ENCODE results near the gene MAPT.
"Not testable (repeated sequence)": the region's sequence is repeated elsewhere in the genome, so short reads cannot be mapped to it uniquely, and the experiment has no call there.

MAPT gene

DNA sequence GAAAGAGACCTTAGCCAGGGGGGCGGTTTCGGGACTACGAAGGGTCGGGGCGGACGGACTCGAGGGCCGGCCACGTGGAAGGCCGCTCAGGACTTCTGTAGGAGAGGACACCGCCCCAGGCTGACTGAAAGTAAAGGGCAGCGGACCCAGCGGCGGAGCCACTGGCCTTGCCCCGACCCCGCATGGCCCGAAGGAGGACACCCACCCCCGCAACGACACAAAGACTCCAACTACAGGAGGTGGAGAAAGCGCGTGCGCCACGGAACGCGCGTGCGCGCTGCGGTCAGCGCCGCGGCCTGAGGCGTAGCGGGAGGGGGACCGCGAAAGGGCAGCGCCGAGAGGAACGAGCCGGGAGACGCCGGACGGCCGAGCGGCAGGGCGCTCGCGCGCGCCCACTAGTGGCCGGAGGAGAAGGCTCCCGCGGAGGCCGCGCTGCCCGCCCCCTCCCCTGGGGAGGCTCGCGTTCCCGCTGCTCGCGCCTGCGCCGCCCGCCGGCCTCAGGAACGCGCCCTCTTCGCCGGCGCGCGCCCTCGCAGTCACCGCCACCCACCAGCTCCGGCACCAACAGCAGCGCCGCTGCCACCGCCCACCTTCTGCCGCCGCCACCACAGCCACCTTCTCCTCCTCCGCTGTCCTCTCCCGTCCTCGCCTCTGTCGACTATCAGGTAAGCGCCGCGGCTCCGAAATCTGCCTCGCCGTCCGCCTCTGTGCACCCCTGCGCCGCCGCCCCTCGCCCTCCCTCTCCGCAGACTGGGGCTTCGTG lies at the start of gene MAPT:
Gene MAPT, plus strand, starts transcription at position 533 of the 763 bp plus-strand sequence. CDS start 67,784 bp downstream, outside the sequence.
- peak; percentile 87 for DNase-seq

DNA sequence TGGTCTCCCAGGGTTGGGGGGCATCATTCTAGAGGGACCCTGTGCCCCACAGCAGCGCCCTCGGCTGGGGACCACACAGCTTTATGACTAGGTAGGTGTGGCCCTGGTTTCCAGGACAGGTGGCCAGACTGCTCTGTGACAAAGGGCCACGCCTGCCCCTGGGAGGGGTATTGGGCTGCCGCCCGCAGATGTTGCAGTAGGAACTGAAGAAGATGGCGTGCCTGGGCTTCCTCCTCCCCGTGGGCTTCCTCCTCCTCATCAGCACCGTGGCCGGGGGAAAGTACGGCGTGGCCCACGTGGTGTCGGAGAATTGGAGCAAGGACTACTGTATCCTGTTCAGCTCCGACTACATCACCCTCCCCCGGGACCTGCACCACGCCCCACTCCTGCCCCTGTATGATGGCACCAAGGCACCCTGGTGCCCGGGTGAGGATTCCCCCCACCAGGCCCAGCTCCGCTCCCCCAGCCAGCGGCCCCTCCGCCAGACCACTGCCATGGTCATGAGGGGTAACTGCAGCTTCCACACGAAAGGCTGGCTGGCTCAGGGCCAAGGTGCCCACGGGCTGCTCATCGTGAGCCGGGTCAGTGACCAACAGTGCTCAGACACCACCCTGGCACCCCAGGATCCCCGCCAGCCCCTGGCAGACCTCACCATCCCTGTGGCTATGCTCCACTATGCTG lies 49.5 kb upstream of the MAPT start, which contains the start of gene SPPL2C:
Gene SPPL2C, plus strand, starts transcription at position 187 of the 681 bp plus-strand sequence. Its CDS starts 26 bp downstream, at position 213.
- no peak for DNase-seq

DNA sequence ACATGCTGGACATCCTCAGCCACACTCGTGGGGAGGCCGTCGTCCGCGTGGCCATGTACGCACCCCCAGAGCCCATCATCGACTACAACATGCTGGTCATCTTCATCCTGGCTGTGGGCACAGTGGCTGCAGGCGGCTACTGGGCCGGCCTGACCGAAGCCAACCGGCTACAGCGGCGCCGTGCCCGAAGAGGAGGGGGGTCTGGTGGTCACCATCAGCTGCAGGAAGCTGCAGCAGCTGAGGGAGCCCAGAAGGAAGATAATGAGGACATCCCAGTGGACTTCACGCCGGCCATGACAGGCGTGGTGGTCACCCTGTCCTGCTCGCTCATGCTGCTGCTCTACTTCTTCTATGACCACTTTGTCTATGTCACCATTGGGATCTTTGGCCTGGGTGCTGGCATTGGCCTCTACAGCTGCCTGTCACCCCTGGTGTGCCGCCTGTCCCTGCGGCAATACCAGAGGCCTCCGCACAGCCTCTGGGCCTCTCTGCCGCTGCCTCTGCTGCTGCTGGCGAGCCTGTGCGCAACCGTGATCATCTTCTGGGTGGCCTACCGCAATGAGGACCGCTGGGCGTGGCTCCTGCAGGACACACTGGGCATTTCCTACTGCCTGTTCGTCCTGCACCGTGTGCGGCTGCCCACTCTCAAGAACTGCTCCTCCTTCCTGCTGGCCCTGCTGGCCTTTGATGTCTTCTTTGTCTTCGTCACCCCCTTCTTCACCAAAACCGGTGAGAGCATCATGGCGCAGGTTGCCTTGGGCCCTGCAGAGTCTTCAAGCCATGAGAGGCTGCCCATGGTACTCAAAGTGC lies 48.8 kb upstream of the MAPT start:
- DNase-seq, result no peak

DNA sequence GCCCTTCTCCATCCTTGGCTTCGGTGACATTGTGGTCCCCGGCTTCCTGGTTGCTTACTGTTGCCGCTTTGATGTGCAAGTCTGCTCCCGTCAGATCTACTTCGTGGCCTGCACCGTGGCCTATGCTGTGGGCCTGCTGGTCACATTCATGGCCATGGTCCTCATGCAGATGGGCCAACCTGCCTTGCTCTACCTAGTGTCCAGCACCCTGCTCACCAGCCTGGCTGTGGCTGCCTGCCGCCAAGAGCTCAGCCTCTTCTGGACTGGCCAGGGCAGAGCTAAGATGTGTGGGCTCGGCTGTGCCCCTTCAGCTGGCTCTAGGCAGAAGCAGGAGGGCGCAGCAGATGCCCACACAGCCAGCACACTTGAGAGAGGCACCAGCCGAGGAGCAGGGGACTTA lies 48.1 kb upstream of the MAPT start:
- DNase-seq, result no peak

DNA sequence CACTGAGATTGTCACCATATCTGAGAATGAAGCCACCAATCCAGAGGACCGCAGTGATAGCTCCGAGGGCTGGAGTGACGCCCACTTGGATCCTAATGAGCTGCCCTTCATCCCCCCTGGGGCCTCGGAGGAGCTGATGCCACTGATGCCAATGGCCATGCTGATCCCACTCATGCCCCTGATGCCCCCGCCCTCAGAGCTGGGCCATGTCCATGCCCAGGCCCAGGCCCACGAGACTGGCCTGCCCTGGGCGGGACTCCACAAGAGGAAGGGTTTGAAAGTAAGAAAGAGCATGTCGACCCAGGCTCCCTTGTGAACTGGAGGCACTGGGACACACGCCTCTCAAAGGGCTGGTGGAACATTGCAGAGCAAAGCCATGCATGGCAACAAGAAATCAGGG lies 47.7 kb upstream of the MAPT start:
- no peak for DNase-seq

DNA sequence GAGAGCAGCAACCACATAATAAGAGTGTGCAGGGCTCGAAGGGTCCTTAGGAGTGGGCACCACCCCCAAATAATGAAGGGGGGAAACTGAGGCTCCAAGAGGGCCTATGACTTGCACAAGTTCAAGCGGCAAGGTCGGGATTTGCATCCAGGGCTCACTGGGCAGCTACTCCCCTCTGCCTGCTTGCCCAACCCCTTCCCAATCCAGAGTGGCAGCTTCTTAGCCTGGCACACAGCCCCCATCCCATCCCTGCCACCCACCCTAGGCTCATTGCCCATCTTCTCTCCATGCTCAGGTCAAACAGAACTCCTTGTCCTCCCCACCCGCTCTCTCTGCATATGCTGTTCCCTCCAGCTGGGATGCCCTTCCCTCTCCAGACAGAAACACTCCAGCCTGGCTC lies 47.3 kb upstream of the MAPT start:
- no peak for DNase-seq

DNA sequence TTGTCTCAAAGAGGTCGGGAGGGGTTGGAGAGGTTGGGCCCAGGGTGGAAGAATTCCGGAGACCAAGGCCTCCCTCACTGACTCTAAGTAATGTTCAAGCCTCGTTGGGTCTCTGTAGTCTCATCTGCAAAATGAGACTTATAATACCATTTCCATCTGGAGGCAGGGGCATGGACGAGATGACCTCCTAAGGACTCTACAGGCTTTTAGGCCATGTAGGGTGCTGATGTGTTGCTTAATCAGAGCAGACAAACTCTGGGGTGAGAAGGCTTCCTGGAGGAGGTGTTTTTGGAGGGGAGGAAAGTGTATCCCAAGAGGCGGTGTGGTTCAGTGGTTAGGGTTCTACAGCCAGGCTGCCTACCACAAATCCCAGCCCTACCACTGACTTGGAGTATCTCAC lies 46.6 kb upstream of the MAPT start:
- DNase-seq, result no peak

DNA sequence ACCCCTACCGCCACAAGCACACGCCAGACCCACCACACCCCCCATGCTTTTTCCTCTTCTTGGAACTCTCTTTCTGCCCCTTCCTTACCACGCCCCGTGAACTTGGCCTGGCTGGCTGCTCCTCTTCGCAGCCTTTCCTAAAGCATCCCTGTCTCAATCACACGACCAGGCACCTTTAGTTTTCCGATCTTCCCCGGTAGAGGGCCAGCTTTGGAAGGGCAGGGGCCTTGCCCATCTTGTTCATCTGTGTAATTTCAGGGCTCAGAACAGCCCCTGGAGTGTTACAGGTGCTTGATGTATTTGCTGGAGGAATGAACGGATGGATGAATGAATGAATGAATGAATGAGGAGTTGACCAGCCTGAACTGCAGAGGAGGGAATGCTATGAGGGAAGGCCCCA lies 45.9 kb upstream of the MAPT start:
- DNase-seq, result no peak

DNA sequence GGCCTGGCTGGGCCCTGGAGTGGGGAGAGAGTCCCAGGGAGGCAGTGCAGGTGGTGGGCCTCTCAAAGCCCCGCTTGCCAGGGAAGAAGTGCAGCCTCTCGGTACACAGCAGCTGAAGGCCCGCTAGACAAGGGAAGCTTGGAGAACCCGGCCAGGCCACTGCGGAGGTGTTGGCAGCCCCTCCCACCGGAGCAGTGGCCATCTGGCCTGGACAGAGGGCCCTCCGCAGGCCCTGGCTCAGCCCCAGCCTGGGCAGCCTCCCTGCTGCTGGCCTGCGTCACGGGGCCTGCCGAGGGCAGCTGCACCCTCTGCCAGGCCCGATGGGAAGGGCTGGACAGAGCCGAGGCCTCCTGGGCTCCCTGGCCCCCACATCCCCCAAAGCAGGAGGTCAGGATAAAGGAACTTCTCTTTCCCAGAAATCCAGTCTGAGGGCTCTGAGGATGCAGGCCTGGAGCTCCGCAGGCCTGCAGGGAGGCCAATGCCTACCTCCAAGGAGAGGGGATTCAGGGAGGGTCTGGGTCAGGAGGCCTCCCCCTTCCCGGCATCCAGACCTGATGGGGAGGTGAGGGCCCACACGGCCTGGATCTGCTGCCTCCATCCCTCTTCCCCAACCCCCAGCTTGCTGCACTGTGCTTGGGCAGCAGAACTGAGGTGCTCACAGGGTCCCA lies 45.4 kb upstream of the MAPT start:
- no peak for DNase-seq

DNA sequence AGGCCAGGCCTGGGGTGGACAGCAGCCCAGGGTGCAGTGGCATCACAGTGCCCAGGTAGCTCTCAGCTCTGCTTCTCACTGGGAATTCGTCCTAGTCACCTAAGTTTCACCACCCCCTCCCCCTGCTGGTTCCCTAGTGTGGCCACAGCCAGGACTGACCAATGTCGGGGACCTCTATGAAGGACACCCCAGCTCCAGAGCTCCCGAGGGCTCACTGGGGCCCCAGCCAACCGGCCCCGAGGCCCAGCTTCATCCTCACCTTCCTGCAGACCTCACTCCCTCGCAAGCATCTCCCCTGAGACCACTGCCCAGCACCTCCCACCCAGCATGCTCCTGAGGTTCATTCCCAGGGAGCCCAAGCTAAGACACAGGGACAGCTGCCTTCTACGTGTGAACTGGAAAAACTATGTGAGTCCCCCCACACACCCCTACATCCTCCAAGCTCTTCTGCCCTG lies 44.8 kb upstream of the MAPT start:
- DNase-seq, result no peak

DNA sequence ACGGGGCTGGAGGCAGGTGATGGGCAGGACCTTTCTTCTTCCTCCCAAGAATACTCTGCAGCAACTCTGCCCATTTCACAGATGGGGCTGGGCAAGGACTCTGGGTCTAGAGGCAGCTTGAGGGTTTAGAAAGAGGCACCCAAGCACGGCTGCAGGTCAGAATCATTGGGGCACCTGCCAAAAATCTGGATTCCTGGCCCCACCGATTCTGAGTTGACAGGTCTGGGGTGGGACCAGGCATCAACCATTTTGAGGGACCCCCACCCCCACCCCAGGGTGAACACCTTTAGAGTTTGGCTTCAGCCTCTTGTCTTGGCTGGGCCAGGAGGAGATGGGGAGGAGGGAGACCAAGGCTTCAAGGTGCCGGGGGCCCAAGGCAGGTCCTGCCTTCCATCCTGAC lies 44.3 kb upstream of the MAPT start:
- no peak for DNase-seq

DNA sequence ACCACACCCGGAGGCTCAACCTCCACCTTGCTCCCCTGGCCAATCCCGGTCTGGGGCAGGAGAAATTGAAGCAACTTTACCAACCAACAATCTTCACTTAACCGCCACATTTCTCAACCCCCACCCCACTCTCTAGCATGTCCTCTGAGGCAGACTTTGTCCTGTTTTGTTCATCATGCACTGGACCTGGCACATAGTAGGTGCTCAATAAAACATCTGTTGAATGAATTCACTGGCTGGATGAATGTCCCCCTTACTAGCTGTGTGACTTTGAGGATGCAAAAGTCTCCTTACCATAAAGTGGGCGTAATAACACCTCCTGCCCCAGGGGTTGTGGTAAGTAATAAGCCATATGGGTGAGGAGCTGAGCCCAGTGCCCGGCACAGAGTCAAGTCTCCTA lies 43.9 kb upstream of the MAPT start:
- DNase-seq, result no peak

DNA sequence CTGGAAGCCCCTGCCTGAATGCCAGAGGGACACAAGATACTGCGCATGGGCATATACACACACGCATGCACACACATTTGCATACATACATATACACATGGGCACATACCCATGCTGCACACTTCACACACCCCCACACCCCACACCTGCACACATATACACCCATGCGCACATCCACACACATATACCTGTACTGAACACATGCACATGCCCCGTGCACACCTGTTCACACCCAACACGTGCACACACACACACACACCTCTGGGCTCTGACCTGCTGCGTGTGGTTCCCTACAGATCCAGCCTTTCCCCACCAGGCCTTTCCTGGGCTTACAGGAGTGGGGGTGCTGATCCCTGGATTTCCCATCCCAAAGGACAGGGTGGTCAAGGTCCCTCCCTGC lies 43.3 kb upstream of the MAPT start:
- no peak for DNase-seq

DNA sequence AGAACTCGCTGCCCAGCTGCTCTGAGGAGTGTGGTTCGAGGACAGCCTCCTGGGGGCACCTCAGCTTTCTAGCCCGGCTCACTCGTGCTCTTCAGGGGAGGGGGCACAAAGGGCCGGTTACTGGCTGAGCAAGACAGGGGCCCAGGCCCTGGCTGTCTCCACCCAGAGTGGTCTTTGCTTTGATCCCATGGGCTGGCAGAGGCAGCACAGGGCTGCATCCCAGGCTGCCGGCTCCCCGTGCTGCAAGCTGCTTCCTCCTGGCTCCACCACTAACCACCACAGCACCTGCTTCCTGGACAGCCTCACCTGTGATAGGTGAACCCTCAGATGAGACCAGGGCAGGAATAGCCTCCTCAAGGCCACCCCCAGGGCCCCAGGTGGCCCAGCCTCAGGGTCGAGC lies 42.9 kb upstream of the MAPT start:
- no peak for DNase-seq

DNA sequence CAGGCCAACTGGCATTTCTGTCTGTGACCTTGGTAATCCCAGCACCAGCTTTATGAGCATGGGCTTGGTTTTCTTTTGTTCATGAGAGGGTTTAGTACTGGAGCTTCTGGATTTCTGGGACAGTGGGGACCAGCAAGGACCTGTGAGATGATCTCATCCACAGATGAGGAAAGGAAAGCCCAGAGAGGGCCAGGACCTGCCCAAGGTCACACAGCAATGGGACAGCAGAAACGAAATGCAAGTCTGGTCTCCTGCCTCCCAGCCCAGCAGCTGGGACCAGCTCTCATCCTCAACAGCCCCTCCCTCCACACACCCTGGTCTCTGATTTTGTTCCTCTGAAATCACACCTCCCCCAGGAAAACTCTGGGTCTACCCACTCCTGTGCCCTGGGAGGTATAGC lies 42.5 kb upstream of the MAPT start:
- no peak for DNase-seq

DNA sequence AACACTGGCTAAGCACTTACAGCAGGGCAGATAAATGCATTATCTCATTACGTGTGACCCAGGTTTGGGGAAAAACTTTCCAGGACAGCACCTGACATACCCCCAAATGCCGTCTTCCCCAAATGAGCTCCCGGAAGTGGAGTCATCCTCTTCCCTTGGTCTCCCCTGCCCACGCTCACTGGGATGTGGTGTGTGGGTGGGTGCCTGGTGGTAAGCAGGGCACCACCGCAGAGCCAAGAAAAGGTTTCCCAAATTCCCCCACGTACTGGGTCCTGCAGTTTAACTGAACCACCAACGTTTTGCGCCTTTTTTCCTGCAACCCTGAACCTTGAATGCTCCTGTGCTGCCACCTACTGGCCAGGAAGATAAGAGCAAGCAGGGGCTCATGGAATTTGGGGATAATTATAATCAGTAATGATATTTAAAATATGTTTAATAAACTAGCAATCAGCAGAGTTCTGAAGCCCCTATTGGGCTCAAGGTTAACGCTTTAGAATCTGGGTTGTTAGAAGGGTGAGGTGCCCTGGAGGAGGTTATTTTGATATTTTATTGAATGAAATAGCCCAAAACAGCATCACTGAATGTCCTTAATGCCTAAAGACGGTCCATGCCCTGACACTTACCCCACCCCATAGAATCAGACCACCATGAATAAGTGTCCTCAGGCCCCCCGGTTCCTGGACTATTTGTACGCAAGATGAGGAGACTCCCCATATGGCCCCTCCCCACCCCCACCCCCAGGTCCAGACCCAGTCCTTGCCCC lies 41.6 kb upstream of the MAPT start:
- peak; percentile 78 for DNase-seq

DNA sequence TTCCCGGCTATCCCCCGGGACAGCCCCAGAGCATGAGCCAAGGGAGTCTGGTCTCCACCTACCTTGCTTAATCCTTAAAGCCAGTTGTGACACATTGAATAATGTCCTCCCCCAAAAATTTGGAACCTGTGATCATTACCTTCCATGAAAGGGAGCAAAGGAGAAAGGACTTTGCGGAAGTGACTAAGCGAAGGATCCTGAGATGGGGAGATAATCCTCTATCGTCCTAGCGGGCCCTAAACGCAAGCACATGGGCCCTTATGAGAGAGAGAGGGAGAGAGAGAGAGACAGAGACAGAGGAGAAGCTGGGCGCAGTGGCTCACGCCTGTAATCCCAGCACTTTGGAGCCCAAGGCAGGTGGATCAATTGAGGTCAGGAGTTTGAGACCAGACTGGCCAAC lies 40.1 kb upstream of the MAPT start:
- DNase-seq, result no peak

DNA sequence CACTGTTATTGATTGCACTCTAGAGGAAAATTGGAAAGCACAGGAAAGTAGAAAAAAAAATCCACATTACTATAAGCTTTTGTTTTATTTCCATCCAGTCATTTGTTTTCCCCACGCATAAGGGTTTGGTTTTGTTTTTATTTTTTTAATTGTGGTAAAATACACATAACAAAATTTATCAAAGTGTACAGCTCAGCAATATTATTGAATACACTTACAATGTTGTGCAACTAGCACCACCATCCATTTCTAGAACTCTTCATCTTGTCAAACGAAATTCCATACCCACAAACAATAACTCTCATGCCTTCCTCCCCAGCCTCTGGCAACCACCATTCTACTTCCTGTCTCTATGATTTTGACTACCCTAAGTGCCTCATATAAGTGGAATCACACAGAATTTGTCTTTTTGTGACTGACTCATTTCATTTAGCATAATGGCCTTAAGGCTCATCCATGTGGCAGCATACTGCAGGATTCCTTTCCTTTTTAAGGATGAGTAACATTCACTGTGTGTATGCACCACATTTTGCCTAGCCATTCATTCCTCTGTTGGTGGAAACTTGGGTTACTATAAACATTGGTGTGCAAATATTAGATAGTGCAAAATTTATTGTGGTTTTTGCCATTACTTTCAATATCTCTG lies 38.5 kb upstream of the MAPT start:
- no peak for DNase-seq

DNA sequence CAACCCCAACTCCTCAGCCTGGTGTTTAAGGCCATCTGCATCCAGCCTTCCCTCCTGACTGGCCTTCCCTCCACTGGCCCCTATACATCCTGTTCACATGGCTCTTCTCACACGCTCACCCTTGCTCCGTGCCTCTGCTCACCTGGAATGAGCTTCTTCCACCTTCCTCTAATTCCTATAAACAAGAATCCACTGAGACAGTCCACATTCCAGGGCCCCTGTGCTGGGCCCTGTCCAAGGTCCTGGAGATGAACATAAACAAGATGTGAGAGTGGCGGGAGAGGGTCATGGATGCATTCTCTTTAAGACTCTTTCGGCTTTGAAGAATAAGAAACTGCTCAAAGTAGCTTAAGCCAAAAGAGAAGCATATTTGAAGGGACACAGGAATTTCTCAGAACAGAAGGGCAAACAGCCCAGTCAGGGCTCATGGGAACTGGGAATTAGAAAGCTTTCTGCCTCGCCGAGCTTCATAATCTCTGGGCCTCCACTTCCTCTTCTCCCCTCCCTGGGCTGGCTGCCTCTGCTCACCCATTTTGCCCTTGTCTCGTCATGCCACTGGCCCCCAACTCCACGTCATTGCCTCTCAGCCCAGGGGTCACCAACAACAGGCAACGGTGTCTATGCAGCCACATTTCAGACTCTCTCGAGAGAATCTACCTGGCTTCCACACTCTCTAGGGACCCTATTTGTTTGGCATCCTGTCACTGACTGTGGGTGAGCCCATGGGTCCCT lies 36.2 kb upstream of the MAPT start:
- DNase-seq, result no peak

DNA sequence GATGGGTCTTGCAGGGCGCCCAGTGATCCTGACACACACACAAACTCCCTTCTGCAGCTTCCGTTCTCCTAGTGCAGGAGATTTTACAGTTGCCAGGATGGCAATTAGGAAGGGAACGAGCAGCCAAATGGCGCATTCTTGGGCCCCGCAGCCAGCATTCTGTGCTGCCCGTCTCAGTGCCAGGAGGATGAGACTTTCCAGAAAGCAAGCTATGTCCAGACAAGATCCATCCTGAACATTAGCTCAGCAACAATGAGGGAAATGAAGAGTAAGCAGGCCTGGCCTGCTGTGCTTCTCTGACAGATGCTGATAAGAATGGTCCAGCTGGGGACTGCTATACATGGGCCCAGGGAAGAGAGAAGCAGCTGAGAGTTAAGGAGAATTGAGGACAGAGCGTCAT lies 33.2 kb upstream of the MAPT start:
- no peak for DNase-seq

DNA sequence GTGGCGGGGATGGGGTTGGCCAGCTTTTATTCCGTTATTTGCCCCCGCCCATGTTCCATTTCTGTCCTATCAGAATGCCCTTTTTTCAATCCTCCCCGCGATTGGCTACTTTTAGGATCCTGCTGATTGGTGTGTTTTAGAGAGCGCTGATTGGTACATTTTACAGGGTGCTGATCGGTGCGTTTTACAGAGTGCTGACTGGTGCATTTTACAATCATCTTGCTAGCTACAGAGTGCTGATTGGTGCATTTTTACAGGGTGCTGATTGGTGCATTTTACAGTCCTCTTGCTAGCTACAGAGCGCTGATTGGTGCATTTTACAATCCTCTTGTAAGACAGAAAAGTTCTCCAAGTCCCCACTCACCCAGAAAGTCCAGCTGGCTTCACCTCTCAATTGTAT lies 32.2 kb upstream of the MAPT start:
- DNase-seq, result not testable (repeated sequence)
